NCI-H82 treated with DMSO at 0.1 percent for 48 hours (cell line): ENCODE measurements around the gene ASCL4.

Experiments
- DNase-seq: peaks from one replicate; lab custom pipeline; 2025; ENCODE audit not compliant: unreplicated experiment; lab: John Stamatoyannopoulos, UW

The ASCL4 gene

GRCh38 chr12:107778383-107779025 lies 4.0 kb downstream of the ASCL4 start:
- DNase-seq, result no peak

DNA sequence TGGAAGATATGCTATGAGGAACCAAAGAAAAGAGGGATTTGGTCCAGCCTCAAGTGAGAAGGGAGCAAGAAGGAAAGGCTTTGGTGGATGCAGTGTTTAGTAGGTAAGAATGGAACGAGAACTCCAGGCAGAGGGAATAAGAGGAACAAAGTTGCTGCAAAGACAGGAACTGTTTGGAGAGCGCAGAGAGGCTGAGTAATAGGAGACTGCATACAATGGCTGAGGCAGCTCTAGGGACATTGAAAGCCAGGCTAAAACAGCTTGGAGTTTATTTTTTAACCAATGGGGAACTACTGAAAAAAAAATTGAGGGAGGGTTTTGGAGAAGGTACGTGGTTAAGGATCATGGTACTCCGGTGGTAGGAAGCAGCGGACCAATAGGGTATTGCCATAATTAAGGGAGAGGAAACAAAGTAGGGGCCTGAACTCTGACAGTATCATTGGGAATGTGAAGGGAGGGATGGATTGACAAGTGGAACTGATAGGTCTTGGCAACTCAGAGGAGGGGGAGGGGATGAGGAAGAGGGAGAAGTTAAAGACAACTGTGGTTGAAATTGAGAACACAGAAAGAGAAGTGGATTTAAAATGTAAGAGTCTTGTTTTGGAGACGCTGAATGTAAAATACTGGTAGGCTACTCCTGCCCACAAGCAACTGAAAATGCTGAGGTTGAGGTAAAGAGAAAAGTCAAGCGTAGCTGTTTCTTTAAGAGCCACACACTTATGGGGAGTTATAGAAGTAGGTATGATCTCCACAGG lies 4.8 kb downstream of the ASCL4 start:
- DNase-seq, result no peak

DNA sequence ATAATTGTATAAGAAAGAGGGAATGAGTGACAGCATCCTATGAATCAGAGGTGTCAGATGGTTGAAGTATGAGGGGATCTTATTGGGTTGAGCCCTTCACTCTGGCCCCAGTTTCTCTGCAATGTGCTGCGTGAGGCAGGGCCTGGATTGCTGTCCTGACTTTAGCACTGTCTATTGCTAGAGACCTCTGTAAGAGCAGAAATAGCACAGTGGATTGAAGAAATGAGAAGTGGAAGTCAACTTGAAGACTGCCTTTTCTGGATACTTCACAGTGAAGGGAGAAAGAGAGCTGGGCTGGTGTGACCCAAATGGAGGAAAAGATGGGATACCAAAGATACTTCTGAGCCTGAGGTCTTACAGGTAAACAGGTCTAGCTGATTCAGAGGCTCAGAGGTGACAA lies 5.8 kb downstream of the ASCL4 start:
- no peak for DNase-seq

DNA sequence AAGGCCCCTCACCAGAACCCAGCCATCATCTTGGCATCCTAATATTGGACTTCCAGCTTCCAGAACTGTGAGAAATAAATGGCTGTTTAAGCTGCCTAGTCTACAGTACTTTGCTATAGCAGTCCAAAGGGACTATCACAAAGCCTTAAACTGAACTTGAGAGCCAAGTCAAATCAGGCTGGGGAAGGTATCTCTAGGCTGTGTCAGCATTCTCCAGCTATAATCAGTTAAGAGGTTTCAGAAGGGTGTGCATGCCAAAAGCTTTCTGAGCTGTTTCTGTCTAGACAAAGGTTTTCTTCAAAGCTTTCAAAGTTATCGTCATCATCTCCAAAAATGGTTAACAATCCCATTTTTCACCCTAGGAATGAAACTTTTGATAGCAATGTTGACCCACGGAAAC lies 7.6 kb downstream of the ASCL4 start:
- no peak for DNase-seq

GRCh38 chr12:107783406-107784376 lies 9.2 kb downstream of the ASCL4 start:
- DNase-seq, result no peak

- no peak for DNase-seq
Measured at GRCh38 chr12:107788281-107788680, 13.8 kb downstream of the ASCL4 start.

GRCh38 chr12:107788690-107789458 lies 14.4 kb downstream of the ASCL4 start:
- DNase-seq, result peak; percentile 42

DNA sequence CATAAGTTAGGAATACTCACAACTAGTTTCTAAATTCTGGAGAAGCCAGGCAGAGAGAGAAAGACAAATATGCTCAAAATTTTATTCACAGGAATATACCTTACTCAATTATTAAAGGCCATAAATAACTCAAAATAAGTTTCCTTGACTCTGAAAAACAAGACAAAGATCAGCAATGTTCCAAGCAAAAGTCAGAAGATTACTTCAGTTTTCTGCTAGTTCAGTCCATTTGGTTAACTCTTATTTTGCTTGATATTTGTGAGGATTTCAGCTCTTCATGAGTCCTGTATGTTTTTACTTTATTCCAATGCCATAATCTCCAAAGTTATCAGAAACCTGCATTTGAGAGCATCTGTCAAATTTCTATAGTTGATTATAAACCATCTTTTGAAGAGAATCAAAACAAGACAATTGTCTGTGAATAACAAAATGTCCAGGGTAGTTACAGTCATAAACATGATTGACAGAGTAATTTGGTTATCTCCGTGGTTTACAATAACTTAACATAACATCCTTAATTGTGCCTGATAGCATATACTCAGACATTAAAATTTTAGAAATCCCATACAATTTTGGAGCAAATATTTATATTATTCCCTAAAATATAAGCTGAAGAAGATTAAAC lies 17.1 kb downstream of the ASCL4 start:
- DNase-seq, result no peak

- no peak for DNase-seq
Measured at GRCh38 chr12:107794451-107794850, 19.9 kb downstream of the ASCL4 start.

- DNase-seq, result no peak
Measured at GRCh38 chr12:107798580-107798979, 24.1 kb downstream of the ASCL4 start.

DNA sequence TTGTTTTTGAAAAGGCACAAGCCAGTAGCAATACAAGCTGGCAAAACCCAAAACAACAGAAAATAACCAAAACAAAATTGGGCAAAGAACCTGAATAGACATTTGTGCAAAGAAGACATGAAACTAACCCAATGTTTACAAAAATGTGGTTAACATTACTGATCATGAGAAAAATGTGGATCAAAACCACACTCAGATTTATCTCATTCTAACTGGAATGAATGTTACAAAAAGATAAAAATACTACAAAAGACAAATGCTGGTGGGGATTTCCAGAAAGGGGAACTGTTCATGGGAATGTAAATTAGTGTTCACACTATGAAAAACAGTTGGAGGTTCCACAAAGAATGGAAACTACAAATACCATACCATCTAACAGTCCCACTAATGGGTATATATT lies 26.6 kb downstream of the ASCL4 start:
- DNase-seq, result no peak

DNA sequence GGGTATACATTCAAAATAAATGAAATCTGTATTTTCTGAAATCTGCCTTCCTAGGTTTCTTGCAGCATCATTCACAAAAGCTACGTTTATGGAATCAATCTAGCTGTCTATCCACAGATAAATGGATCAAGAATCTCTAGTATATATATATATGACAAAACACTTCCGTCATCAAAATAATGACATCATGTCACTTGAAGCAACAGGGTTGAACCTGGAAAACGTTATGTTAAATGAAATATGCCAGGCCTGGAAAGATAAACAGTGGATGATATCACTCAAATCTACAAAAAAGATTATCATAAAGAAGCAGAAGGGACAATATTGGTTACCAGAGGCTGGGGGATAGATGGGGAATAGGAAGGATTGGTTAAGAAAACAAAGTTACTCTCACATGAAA lies 28.6 kb downstream of the ASCL4 start:
- DNase-seq, result no peak

DNA sequence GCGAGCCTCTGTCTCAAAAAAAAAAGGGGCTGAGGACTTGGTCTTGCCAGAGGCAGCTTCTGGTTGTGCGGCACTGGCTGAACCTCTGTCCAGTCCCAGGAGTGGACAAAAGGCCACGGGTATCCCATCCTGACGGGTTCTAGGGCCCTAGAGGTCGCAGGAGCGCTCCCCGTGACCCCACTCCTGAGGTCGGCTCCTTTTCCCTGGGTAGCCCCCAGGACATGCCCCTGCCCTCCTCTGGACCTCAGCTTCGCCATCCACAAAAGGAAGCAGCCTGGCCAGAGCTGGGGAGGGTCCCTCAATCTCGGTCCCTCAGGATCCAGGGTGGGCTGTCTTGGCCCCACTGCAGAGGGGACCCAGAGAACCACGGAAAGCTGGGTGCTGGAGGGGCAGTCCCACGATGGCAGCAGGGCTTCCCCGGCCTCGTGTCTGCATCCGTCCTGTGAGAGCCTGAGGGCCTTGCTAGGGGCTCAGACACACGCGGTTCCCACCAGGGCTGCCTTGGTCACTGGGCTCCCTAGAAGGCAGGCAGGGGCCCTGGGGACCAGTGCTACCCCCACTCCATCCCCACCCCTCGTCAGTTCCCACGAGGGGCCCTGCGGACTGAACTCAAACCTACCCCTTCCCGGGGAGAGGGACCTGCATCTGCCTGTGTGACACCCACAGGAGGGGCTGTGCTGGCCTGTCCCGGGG lies 31.1 kb downstream of the ASCL4 start:
- no peak for DNase-seq

- DNase-seq, result no peak
Measured at GRCh38 chr12:107807471-107808150, 33.1 kb downstream of the ASCL4 start.

- no peak for DNase-seq
Measured at GRCh38 chr12:107817250-107817649, 42.7 kb downstream of the ASCL4 start.

GRCh38 chr12:107818984-107819383 lies 44.5 kb downstream of the ASCL4 start:
- DNase-seq, result no peak

GRCh38 chr12:107822356-107822755 lies 47.9 kb downstream of the ASCL4 start:
- DNase-seq, result no peak
